AG08396 (cell line): Measurements from ENCODE around the gene RNF181.
A peak's percentile ranks its signal among the peaks of the same experiment; 100 is the strongest.
"Not testable (repeated sequence)": the region's sequence is repeated elsewhere in the genome, so short reads cannot be mapped to it uniquely, and the experiment has no call there.

Experiments
- DNase-seq: peaks from one replicate; pipeline ENCODE4 v3.0.0; 2012; ENCODE audit warnings: low spot score, mixed read lengths

Gene RNF181

DNA sequence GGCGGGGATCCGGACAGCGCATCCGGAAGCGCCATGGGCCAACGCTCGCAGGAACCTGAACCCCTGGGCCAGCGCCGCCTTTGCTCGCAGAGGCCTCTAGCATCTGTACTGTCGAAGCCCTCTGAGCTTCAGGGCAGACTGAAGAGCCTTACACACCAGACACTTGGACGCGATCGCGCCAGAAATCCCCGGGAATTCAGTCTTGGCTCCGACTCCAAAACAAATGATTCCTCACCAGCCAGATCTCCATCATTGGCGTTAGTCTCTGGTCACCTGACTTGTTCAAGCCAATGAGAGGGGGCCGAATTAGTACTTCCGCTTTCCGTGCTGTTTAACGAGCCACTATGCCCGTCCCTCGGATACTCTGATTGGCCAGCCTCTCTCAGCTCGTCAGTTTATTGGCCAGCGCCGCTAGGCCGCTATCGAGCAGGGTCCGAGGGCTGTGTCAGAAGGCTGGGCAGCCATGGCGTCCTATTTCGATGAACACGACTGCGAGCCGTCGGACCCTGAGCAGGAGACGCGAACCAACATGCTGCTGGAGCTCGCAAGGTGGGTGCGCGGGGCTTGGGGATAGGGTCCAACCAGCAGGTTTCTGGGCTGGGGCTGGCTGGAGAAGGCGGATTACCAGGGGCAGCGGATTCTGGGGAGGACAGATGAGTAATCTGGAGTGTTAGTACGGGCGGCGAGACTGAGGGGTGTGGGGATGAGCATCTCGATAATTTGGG lies at the start of gene RNF181:
TSS of gene RNF181 (plus strand) at position 445 of the 725 bp plus-strand sequence. CDS start at position 464, 19 bp downstream.
- peak; percentile 95 for DNase-seq

DNA sequence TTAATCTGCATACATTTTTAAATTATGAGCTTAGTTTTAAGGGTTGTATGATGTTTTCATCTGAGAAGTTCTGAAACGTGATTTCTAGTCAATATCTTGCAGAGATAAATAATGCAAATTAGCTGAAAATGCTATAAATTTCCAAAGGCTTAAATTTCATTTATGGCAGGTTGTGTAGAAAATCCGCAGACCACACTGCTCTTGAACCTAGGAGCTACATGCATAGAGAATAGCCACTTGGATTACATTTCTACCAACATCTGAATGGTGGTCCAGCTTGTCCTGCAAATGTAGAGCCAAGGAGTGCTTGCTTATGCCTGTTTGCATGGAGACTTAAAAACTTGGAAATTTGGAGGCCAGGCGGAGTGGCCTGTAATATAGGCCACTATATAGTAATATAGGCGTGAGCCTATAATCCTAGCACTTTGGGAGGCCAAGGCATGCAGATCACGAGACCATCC lies 49.7 kb upstream of the RNF181 start:
- no peak for DNase-seq

DNA sequence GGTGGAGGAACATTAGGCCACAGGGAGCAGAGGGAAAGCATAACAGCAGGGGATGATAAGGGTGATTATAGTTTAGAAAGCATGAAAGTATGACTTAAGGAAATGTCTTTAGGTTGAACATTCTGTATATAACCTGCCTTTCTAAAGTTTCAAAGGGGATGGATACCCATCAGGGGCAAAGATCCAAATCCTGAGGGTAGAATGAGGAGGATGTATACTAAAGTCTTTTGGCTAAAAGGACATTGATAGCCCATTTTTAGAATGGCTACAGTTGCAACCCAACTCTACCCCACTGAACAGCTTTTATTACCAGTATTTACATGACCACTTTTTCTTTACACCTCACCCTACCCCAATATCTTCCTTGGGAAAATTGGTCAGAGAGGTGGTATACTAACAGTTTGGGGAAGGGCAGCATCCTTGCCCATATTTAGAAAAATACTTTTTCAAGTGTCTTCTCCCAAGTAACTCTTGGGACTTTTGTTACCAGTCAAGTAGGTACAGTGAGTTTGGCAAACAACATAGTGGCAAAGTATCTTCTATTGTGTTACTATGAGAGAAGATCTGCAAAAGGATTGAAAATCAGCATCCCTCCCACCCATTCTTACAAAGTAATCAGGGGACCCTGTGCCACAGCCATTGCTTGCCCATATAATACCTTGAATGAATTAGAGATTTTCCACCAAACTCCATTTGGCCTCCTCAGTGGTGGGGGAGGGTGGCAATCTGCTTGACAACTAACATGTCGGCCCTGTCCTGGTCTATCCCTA lies 48.3 kb upstream of the RNF181 start:
- DNase-seq = no peak

DNA sequence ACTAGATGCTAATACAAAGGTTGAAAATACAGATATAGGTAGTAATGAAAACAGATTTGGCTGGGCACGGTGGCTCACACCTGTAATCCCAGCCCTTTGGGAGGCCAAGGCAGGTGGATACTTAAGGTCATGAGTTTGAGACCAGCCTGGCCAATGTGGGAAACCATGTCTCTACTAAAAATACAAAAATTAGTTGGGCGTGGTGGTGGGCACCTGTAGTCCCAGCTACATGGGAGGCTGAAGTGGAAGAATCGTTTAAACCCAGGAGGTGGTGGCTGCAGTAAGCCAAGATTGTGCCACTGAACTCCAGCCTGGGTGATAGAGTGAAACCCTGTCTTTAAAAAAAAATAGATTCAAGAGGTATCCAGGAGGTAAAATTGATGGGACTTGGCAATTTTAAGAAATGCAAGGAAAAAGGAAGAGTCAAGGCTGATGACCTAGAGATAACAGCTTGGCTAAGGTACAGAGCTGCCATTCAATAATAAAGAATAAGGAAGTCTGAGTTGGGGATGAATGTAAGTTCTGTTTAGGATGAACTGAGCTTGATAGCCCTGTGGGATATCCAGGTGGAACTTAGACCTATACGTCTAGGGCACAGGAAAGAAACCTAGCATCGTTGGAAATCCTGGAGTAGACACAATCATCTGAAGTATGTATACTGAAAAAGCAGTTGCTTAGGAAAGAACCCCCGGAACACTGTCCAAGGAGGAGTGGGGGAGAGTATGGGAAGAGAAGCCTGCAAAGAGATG lies 47.5 kb upstream of the RNF181 start:
- DNase-seq = no peak

GRCh38 chr2:85548608-85548900 lies 47.0 kb upstream of the RNF181 start:
- DNase-seq = no peak

DNA sequence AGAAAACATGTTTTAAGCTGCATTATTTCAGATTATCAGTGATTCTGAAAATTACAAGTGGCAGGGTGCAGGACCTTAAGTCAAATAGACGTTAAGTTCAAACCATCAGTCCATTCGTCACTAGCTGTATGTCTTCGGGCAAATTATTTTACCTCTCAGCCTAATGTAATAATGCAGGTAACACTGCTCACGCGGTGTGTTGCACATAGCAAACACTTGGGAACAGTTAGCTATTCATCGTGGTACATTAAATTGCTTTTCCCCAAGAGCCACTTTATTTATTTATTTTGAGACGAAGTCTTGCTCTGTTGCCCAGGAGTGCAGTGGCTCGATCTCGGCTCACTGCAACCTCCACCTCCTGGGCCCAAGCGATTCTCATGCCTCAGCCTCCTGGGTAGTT lies 46.5 kb upstream of the RNF181 start:
- DNase-seq = no peak

GRCh38 chr2:85549826-85550225 lies 45.7 kb upstream of the RNF181 start:
- DNase-seq = peak; percentile 85

DNA sequence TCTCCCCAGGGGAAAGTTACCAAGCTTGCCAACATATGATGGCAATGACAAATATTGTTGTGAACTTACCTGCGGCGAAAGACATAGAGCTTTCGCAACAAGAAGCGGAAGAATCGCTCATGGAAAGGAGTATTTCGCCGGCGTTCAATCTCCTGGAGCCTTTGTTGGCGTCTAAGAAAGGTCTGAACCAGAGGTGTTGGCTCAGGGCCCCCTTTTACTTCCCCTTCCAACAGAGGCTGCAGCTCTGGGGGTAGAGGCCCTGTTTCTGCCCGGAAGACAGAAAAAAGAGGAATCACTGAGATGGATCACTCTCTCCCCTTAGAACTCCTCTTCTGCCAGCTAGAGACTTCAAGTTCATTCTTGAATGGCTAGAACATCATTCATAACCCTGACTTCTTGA lies 45.1 kb upstream of the RNF181 start:
- DNase-seq = no peak

DNA sequence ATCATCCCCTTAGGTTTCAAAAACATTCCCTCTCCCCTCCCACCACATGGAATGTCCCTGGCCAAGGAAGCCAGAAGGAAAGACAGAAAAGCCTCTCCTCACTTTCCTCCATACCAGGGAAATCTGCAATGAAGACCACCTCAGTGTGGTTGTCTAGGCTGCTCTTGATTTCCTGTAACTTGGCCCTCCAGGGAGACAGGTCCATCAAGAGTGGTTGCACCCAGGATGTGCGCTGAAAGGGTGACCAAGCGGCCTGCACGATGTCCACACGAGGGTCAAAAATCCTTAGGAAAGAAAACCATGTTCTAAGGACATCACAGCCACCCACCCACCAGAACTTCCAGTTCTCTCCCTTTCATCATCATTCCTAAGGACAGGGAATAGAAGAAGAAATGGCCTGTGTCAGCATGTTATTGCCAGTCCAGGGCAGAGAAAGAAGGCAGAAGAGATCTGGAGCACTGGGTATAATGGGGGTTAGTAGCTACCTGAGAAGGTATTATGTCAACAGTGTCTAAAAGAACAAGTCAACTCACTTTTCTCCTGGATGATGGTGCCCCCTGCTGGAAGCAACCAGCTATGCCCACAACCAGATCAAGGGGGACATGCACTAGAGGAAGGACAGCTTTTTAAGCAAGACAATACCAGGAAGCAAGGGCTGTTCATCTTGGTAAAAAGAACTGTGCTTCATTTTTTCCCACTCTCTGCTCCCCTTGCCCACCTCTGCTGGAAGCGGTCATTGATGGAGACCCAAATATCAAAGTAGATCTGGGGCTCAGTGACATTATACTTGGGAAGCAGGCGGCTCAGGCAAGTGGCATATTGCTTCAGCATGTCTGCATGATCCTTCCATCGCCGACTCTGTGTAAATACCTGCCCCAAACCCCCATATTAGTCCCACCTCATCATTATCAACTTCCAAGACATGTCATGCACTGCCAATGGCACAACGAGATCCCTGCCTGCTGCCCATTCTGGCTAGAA lies 43.6 kb upstream of the RNF181 start:
- DNase-seq = peak; percentile 56

DNA sequence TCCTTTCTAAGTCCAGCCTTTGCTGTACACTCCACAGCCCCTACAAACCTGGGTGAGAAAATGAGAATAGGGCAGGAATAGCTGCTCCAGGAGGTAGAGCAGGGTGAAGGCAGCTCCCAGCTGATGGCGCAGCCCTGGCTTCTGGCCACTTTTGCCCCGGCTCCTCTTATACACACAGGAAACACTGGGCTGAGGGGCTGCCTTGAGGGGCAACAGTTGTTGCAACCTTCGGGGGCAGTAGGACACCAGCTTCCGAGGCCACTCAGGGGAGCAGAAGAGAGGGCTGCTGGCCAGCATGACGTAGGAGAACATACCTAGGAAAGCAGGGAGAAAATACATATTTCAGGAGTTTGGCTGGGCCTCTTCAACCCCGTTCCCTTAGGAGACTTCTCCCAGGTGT lies 42.4 kb upstream of the RNF181 start:
- no peak for DNase-seq

DNA sequence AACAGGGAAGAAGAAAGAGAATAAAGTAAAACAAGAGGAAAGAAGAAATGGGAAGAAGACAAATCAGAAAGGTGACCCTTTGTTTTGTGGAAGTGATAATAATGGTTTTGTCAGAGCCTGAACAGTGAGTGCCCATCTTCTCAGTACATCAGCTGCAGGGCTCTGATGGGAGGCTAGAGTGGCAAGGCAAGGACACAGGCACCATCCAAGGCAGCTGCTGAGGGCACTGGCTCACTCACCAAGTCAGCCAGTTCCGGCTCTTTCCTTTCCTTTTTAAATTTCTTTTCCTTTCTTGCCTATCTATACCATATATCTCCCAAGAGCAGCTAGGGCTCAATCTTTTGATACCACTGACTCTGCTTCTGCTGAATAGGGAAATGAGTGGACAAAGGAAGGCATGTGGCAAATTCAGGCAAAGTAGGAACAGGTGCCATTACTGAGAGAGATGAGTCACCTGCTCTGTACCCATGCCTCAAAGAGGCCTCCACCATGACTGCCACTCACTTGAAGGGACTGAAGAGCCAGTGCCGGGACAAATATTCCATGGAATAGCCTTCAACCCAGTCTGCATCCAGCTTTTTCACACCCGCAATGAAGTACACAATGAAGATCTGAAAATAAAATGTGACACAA lies 40.4 kb upstream of the RNF181 start:
- DNase-seq = no peak

DNA sequence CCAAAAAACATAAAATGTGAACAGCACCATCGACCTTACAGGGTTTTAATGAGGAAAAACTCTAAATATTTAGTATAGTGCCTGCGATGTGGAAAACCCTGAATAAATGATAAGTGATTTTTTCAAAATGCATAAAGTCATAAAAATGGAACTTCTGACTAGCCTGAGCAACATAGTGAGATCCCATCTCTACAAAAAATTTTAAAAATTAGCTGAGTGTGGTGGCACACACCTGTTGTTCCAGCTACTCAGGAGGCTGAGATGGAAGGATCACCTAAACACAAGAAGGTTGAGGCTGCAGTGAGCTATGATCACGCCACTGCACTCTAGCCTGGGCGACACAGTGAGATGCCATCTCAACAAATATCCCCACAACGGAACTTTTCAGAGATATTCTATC lies 38.4 kb upstream of the RNF181 start:
- no peak for DNase-seq

GRCh38 chr2:85558160-85558559 lies 37.4 kb upstream of the RNF181 start:
- no peak for DNase-seq

- not testable (repeated sequence) for DNase-seq
Observed at GRCh38 chr2:85560403-85560726, 35.2 kb upstream of the RNF181 start.

GRCh38 chr2:85560812-85561279 lies 34.7 kb upstream of the RNF181 start:
- peak; percentile 12 for DNase-seq

GRCh38 chr2:85561280-85562212 lies 34.0 kb upstream of the RNF181 start, which contains the start of gene GGCX:
GGCX (minus strand) TSS chr2:85561493; CDS start chr2:85561428, 65 bp downstream.
- DNase-seq = peak; percentile 92

GRCh38 chr2:85564144-85564563 lies 31.4 kb upstream of the RNF181 start:
- DNase-seq = no peak

- no peak for DNase-seq
Observed at GRCh38 chr2:85566265-85566664, 29.3 kb upstream of the RNF181 start.

GRCh38 chr2:85575739-85576138 lies 19.8 kb upstream of the RNF181 start:
- DNase-seq = no peak

GRCh38 chr2:85577063-85577385 lies 18.5 kb upstream of the RNF181 start:
- DNase-seq = no peak
